OCI-LY3 (cell line): Measurements from ENCODE around the gene KCND1.
A peak's percentile ranks its signal among the peaks of the same experiment; 100 is the strongest.

Source experiments
- H2AFZ ChIP-seq: fragments of 200-600, 300-600 bp; shearing (Covaris generic); 2 replicates; pipeline ENCODE4 v1.6.0; 2014; ENCODE audit warnings: antibody characterized with exemption, low read depth, low read length
- H3K27ac ChIP-seq: fragments of 200-600, 300-600 bp; sonication (generic); 2 replicates; pipeline ENCODE4 v1.5.1; 2014; ENCODE audit warnings: mild to moderate bottlenecking, low read length, moderate library complexity, mixed read lengths
- H3K27me3 ChIP-seq: fragments of 200-600, 300-600 bp; sonication (generic); 2 replicates; pipeline ENCODE4 v1.6.1; 2014; ENCODE audit warnings: low read depth, low read length, mixed read lengths
- H3K36me3 ChIP-seq: fragments of 200-600, 300-600 bp; sonication (generic); replicated peaks from 2 replicates; pipeline ENCODE3; 2014; ENCODE audit warnings: low read depth, low read length, mixed read lengths
- H3K4me1 ChIP-seq: fragments of 300-600, 200-600 bp; sonication (generic); 2 replicates; pipeline ENCODE4 v1.6.1; 2014; ENCODE audit warnings: low read length, mixed read lengths
- H3K4me2 ChIP-seq: fragments of 200-600, 300-600 bp; sonication (generic); 2 replicates; pipeline ENCODE4 v1.6.1; 2014; ENCODE audit warnings: low read length, mixed read lengths
- H3K4me3 ChIP-seq: fragments of 300-600, 200-600 bp; sonication (generic); 2 replicates; pipeline ENCODE4 v1.5.1; 2014; ENCODE audit warnings: antibody characterized with exemption, mild to moderate bottlenecking, low read length, moderate library complexity
- H3K79me2 ChIP-seq: fragments of 300-600, 200-600 bp; shearing (Covaris generic); 2 replicates; pipeline ENCODE4 v1.6.1; 2014; ENCODE audit warnings: mild to moderate bottlenecking, low read length, mixed read lengths
- H3K9ac ChIP-seq: fragments of 300-600, 200-600 bp; shearing (Covaris generic); 2 replicates; pipeline ENCODE4 v1.6.0; 2014; ENCODE audit warnings: mild to moderate bottlenecking, low read length, moderate library complexity
- H3K9me3 ChIP-seq: fragments of 200-600, 300-600 bp; shearing (Covaris generic); 2 replicates; pipeline ENCODE4 v1.6.1; 2014; ENCODE audit warnings: low read length, mixed read lengths; ENCODE audit not compliant: insufficient read depth
- H4K20me1 ChIP-seq: fragments of 200-600, 300-600 bp; sonication (generic); 2 replicates; pipeline ENCODE4 v1.6.1; 2016; ENCODE audit warnings: low read length, mixed read lengths; ENCODE audit not compliant: insufficient read depth
- CTCF ChIP-seq: fragments of 200-600, 300-600 bp; sonication (generic); IDR thresholded peaks from 2 replicates; pipeline ENCODE4 v1.5.1; 2014; ENCODE audit warnings: antibody characterized with exemption, low read length, low read depth
- EZH2phosphoT487 ChIP-seq: fragments of 200-600 bp; shearing (Covaris generic); IDR thresholded peaks from 2 replicates; pipeline ENCODE4 v1.6.1; 2018; ENCODE audit warnings: antibody characterized with exemption, mixed run types, low read depth

The KCND1 gene

DNA sequence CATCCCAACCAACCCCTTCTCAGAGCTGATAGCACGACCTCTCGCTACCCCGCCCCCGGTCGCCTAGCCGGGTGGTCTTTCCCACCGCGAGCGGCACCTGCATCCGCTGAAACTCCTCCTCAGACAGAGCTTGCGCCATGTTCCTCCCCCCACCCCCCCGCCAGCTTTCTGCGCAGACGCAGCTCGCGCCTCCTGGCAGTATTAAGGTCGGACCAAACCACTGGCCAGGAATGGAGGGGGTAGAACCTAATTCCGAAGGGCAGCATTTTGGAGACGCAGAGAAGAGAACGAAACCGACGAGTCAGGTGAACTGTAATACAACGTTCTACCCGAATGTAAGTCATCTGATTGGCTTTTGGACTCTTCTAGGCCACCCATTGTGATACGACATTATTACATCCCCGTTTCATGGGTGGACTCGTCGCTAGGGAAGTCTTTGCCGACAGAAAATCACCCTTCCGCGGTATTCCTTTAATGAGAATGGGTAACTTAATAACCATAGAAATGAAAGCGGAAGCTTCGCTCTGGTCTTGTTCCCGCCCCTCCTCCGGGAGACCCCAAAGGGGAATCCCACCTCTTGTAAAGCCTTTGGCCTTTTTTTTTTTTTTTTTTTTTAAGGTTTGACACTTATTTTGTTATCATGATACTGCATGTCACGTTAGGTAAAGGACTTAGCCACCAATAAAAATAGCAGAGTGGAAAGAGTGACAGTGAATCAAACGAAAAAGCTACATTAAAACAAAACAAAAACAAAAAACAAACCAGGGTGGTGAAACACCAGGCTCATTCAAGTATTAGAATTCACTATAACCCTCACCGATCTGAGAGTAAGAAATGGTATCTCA is 30.7 kb upstream of the KCND1 start, which contains the start of gene GRIPAP1:
TSS of gene GRIPAP1 (minus strand) at position 174 of the 845 bp plus-strand sequence. CDS start at position 139, 35 bp downstream.
- H3K4me2 ChIP-seq: peak within 1 kb of the TSS; percentile 56
- H3K9me3 ChIP-seq: no peaks in the 10 kb centered on the region
- peaks cover 13% of the 10 kb centered on the region for H3K4me1 ChIP-seq
- no peaks in the 10 kb centered on the region for H3K27me3 ChIP-seq
- peaks cover 27% of the 10 kb centered on the region for H3K79me2 ChIP-seq
- H3K27ac ChIP-seq: peak within 1 kb of the TSS; percentile 79
- H3K9ac ChIP-seq: peak within 1 kb of the TSS; percentile 100
- H4K20me1 ChIP-seq: peaks cover 4% of the 10 kb centered on the region; the same call in 1 of the 2 replicates
- H3K36me3 ChIP-seq: peaks cover 15% of the 10 kb centered on the region
- peak within 1 kb of the TSS; percentile 100 for H3K4me3 ChIP-seq
- TF ChIP-seq EZH2phosphoT487: no peak
- no peak for TF ChIP-seq CTCF
- H2AFZ ChIP-seq: peak within 1 kb of the TSS; percentile 71; the same call in 1 of the 2 replicates

DNA sequence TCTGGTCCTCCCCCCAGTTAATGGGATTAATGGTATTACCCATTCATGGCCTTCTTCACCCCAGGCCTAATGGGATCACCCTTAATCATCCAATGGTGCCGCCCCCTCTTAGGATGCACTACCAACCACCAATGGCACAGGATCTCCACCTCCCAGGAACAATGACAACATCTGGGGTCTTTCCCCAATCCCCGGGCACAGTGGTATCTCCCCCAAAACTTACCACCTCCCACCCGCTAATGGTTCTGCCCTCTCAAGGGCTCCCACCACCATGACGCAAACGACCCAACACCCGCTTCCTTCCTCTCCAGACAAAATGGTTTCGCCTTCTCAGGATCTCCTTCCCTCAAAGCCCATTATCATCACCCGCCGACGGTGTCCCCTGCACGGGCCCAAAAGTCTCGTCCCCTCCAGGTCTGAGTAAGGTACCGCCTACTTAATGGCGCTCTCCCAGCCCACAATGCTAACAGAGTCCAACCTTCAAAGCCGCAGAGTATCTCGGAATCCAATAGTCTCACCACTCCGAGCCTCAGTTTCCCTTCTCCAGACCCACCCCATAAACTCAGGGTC is 30.0 kb upstream of the KCND1 start:
- H3K4me3 ChIP-seq: peak overlapping the region; percentile 100
- peaks cover 27% of the 10 kb centered on the region for H3K79me2 ChIP-seq
- H3K9ac ChIP-seq: peak overlapping the region; percentile 100
- H3K36me3 ChIP-seq: peaks cover 20% of the 10 kb centered on the region
- no peaks in the 10 kb centered on the region for H3K27me3 ChIP-seq
- no peaks in the 10 kb centered on the region for H3K9me3 ChIP-seq
- peak overlapping the region; percentile 56 for H3K4me2 ChIP-seq
- peaks cover 8% of the 10 kb centered on the region; the same call in 1 of the 2 replicates for H4K20me1 ChIP-seq
- peak overlapping the region; percentile 79 for H3K27ac ChIP-seq
- peak overlapping the region; percentile 56; the same call in 1 of the 2 replicates for H2AFZ ChIP-seq
- peaks cover 13% of the 10 kb centered on the region for H3K4me1 ChIP-seq
- TF ChIP-seq EZH2phosphoT487 (no peak), CTCF (no peak)

DNA sequence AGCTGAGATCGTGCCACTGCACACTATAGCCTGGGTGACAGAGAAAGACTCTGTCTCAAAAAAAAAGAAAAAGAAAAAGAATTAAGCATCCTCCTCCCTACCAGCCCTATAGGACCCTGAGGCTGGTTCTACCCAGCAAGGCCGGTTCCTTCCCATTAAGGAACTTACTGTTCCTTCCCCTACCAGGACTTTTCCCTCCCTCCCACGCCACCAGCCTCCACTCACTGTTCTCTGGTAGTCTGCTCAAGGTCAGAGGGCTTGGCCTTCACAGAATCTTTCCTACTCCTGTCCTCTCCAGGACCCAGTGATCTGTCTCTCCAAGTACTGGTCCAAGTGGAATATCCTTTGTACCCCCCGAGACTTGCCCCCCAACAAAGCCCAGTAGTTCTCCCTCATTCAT is 29.0 kb upstream of the KCND1 start:
- Histone ChIP-seq H3K27ac (no peak overlapping the region), H3K4me2 (peak overlapping the region; percentile 56), H3K4me3 (peak overlapping the region; percentile 100; the same call in 1 of the 2 replicates), H2AFZ (no peak overlapping the region), H3K9me3 (no peaks in the 10 kb centered on the region), H3K36me3 (peaks cover 22% of the 10 kb centered on the region), H3K9ac (no peak overlapping the region), H4K20me1 (peaks cover 8% of the 10 kb centered on the region; the same call in 1 of the 2 replicates), H3K79me2 (peaks cover 27% of the 10 kb centered on the region), H3K4me1 (peaks cover 13% of the 10 kb centered on the region), H3K27me3 (no peaks in the 10 kb centered on the region)
- TF ChIP-seq EZH2phosphoT487: no peak
- TF ChIP-seq CTCF: no peak

GRCh38 chrX:48999030-48999429 is 27.4 kb upstream of the KCND1 start:
- no peak overlapping the region for H2AFZ ChIP-seq
- no peak overlapping the region for H3K9ac ChIP-seq
- H3K9me3 ChIP-seq: no peaks in the 10 kb centered on the region
- peaks cover 27% of the 10 kb centered on the region for H3K79me2 ChIP-seq
- H3K4me3 ChIP-seq: no peak overlapping the region
- no peak for TF ChIP-seq CTCF
- TF ChIP-seq EZH2phosphoT487: no peak
- H3K4me2 ChIP-seq: no peak overlapping the region
- H4K20me1 ChIP-seq: peaks cover 8% of the 10 kb centered on the region; the same call in 1 of the 2 replicates
- H3K4me1 ChIP-seq: peaks cover 13% of the 10 kb centered on the region
- no peaks in the 10 kb centered on the region for H3K27me3 ChIP-seq
- H3K27ac ChIP-seq: no peak overlapping the region
- peaks cover 32% of the 10 kb centered on the region for H3K36me3 ChIP-seq
